NCI-H2171 treated with DMSO at 0.1 percent for 48 hours (cell line): ENCODE results near the gene MAPKAP1.

Experiments used
- DNase-seq: peaks from one replicate; lab custom pipeline; 2025; lab: John Stamatoyannopoulos, UW

Gene MAPKAP1

DNA sequence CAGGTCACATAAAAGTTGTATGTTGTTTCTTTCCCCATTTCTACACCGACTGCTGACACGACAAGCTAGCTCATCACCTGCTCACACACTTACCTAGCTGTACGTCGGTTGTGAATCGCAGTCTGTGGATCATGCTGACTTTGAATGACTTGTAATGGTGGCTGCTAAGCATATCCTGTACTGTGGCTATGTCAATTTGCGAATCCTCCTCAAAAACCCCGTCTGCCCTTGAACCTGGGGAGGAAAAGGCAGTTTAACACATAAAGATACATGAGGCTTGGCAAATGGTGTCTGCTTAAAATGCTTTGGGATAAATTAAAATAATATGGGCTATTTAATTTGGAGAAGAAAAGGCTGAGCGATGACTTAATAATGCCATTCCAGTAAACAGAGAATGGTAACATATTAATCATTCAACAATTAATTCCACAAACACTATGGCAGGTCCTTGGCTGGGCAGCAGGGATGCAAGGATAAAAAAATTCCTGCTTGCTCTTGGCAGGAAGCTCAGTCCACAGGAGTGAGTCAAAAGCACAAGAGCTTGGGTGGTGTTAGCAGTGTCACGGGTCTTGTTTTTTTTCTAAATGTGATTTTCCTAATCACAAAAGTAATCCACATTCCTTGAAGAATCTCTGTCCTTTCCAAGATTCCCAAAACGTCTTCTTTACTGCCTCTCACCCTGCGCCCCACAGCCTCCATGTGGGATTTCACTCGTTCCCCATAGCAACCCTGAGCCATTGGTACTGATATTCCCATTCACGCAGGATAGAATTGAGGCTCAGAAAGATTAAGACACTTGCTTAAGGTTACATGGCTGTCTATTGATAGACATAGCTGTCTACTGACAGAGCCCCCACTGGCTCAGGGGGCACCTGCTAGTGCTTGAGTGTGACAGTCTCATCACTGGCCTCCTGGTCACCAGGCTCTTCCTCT lies 222.4 kb downstream of the MAPKAP1 start:
- DNase-seq = no peak

DNA sequence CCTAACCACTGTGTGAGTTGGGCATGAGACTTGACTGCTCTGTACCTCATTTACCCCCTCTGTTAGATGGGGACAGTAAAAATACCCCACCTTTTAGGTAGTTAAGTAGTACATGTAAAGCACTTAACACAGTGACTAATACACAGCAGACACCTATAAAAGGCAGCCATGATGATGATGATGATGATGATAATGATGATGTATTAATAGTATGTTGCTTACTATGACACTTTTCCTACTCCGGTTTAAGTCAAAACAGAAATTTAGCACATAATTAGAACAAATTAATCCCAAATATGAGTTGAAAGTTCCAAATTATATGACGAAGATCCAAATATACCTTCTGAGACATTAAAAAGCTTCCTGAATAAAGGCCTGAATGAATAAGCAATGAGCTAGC lies 223.3 kb downstream of the MAPKAP1 start:
- DNase-seq = no peak

DNA sequence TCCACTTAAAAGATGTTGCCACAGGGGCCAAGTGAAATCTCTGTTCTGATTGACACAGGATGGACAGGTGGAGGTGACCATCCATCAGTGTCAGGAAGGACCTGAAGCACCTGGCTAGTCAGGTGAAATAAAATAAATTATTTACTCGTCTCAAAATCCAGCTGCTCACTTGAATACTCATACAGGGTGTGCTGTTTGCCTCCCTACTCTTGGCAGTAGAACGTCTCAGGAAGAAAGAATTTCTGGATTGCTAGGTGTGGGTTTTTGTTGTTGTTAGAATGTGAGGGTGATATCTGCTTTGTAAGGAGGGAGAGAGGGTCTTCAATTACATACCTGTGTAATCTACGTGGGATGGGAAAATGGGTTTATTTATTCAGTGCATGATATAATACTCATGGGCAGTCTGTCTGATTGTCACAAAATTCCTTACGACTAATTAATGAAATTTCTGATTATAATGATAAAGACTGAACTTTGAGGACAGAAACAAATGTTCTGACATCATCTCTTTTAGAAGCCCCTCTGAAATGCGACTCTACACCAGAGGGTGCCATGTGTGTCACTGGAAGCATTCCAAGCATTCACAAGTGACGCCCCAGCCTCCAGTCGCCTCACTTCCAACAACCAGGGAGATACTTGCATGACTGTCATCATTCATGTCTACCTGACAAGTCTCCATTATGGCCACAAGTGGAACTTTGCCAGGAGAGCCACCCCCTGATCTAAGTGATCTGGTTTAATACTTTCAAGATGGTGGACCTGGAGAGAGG lies 227.0 kb downstream of the MAPKAP1 start:
- DNase-seq = no peak

DNA sequence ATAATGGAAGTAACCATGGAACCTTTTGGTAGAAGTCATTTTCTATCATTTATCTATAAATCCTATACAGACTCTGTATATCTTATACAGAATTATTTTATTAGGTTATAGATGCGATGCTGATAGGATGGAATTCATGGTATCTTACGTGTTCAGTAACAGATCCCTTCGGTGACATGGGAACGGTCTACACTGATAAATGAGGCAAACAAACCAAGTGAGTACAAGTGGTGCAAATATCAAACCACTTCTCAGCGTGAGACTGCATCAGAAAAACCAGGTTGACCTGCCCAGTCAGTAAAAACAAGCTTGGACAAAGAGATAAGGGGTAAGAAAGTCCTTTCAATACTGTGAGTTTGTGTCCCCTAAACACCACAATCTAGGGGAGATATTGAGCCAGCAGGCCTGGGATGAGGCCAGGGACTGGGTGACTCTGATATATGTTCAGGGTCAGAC lies 229.9 kb downstream of the MAPKAP1 start:
- no peak for DNase-seq

DNA sequence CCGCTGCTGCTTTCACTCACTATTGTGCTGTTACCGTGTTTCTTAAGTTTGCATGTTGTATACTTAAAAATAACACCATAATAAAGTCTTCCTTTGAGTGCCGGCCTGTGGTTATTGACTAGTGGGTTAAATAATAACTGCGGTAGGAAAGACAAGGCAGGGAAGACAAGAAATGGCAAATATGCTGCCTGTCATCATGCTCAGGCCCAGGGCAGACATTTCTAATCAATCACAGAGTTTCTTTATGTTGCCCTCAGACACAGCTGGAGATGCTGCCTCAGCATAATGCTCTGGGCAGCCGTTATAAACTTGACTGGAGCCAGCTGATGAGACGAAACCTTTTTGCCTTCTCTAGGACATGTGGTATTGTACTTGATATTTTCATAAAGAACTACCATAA lies 230.4 kb downstream of the MAPKAP1 start:
- no peak for DNase-seq

DNA sequence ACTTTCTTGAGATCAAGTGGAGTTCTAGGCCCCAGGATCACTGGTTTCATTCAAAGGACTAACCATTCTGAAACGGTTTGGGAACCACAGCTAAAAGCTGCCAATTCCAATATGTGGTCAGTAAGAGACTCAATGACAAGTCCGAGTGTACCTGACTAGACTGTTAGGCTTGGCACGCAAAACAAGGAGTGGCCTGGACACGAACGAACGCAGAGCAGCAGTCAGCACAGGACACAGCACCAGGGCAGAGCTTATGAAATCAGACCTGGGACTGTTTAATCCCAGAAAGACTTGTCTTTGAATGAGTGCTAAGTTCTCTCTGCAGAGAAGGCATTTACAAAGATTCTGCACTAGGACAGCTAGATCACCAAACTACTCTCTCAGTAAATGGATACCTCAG lies 231.6 kb downstream of the MAPKAP1 start:
- DNase-seq = no peak

DNA sequence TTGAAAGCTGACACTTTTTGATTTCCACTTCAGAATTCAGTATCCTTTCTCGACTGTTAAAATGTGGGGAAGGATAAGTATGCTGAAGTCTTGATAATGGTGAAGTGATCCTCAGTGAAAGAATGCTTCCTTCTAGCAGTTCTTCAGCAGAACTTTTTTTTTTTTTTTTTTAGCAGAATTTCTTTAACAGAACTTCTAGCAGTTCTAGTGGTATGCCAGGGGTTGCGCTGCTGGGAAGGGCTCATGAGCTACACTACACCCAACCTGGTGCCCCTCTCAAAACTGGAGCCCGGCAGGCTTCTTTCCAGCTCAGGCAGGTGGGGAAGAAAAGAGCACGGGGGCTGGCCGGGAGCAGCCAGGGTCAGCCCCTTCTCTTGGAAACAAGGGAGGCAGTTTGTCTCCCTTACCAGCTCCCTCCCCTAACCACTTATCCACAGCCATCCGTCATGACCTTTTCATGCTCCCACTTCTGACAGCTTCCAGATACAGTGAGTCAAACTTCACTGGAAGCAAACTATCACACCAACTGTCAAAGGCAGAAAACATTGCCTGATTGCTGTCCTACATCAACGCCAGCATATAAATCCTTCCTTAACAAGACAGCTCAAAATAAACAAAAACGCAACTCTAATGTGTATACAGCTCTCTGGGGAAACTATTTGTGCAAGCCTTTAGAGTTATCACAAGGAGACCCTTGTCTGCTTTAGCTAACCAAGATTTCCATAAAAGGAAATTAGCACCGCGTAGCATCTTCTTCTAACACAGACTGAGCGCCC lies 233.9 kb downstream of the MAPKAP1 start:
- DNase-seq = no peak

DNA sequence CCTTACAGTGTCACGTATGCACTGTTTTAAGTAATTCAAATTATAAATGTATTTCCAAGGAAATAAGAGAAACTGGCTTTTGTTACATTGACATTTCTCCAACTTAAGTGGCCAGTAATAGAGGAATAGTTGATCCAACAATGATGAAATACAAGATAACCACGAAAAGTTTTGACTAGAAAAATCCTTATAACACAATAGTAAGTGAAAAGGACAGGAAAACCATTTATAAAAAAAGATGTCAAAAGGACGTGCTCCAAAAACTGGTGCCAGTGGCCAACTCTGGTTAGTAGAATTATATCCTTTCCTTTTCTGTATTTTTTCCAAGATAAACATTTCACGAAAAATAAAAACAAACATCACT lies 234.5 kb downstream of the MAPKAP1 start:
- DNase-seq = no peak

DNA sequence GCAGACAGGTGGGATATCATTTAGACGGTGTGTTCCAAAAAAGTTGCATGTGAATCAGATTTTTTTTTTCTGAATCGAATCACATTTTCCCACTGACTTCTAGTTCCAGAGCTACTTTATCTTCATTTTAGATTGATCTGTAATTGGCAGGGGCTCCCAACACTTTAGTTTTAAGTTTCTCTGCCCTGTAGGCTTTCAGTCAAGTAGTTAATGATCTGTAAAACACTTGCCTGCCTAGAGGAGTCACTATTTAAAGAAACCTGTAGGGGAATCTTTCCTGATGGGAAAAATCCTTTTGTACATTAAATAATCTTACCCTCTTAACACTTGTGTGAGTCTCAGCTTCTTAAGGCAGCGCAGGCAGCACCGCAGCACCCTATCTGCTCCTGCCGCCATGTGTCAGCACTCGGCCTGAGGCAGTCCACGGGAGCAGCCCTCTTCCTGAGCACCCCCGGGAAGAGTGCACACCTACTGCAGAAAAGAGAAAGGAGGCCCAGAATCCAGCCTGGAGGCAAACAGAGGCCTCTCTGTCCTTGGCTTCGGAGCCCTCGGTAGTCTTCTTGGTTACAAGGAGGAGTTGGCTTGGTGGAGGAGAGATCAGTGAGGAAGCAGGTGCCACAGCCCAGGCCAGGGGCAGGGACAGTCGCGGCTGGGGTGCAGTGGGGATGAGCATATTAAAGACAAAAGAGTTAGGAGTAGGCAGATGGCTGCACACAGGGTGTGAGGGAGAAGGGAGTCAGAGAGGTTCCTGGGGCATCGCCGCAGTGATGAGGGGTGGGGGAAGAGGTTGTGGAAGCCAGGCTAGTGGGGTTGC lies 236.0 kb downstream of the MAPKAP1 start:
- no peak for DNase-seq

DNA sequence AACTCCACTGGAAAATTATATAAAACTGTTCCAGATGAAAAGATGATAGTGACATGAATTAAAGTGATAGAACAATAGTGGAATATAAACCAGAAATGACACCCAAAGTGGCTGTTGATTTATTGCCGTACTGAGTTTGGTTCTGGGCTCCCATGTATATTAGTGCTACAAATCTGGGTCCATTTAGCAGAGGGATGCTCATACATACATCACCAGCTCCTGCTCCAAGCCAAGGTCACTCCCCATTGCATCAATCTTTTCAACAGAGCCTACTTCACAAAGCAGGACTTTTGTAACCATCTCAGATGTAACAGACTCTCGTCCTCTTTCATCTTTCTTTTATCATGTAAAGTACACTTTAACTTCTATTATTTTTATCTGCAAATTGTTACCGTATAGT lies 236.8 kb downstream of the MAPKAP1 start:
- no peak for DNase-seq

DNA sequence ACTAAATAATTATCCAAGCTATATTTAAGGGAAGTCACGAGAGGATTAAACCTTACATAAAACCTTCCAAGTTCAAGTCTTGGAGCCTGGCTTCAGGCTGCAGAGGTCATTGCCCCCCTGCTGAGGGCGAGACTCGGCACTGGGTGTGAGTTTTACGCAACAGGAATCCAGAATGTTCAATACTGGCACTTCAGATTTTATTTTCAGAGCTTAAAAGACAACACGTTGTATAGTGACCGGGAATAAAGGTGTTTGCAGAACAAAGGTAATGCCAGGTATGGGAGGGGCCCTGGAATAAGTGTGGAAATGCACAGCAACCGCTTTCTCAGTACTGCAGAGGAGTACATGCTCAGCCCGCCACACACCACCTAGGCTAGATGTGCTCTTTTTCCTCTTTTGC lies 238.4 kb downstream of the MAPKAP1 start:
- DNase-seq = no peak

DNA sequence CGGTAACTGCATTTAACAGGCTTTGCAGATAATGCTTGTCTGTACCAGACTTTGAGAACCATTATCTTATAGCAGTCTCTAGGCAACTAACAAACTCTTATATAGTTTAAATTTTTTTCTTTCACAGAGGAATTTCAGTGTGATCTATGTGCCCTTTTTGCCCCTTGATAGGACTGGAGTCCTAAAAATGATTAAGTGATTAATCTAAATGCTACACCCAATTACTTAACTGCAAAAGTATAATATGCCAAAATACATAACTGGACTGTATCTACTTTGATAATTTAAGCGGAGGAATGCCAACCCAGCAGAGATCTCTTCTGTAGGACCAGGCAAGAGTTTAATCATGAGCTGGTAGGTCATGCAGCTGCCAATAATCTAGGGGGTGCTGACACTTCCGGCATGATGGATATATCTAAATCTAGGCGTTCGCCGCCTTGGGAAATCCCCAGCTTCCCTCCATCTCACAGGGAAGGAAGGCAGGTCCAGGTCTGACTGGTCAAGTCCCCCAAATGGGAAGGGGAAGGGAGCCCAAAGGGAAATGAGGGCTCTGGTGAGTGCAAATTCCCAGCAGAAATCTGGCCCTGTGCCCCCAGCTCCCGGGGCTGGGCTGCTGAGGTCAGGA lies 239.8 kb downstream of the MAPKAP1 start:
- DNase-seq = no peak

DNA sequence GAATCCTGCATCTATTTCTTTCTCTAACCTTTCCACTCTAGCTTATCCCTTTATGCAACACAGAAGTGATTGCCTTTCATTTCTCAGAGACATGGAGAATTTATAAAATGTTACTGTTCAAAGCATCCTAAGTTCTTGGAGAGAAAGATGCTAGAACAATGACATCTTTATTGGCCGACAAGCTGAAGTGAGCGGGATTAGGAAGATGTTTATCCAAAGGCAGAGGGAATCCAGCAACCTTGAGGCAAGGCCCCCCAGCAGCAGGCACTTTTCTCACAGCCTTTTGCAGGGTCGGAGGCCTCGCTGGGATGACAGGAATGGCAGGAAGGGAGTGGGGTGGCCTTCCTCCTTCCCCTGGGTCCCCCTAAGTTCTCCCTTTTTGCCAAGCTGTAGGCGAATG lies 240.6 kb downstream of the MAPKAP1 start:
- DNase-seq = no peak

DNA sequence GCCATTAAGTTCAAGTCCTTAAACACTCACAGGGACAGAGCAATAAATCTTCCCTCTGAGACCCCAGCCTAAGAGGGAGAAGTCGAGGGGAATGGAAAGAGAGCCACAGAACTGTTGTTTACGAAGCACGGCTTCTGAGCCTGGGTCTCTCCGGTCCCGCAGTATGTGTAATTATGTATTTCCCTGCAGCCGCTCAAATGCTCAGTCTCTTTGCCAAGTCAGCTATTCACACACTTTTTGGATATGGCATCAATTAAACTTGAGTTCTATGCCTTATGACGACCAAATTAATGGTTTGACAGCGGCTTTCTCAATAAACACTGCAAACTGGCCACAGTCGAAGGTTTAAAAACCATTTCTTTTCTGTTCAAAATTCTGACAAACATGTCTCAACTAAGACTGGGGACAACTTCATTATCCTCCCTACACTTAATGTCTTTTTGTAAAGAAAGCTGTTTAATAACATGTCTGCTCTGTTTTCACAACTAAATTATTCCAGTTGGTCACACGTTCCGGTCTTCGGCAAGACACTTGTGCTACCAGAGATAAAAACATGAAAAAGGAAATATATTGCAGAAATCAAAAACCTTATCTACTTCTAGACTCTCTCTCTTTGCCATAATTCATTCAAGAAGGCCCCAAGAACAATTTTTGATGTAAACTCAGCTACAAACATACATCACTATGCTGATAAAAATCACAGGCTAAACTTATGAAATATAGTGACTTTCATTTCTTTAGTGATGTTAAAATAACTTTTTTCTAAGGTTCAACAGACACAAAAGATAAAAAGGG lies 242.2 kb downstream of the MAPKAP1 start:
- DNase-seq = no peak

DNA sequence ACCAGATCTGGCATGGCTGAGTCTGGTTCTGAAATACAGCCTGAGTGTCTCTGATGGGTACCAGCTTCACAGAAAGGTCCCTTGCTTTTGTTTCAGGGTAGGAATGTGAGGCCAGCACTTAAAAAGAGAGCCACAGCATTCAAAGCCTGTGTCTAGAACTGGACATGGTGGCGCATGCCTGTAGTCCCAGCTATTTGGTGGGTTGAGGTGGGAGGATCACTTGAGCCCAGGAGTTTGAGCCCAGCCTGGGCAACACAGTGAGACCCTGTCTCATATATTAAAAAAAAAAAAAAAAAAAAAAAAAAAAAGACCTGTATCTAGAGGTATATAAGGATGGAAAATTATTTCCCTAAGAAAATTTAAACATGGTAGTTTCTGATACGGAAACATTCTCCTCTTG lies 243.1 kb downstream of the MAPKAP1 start:
- no peak for DNase-seq

DNA sequence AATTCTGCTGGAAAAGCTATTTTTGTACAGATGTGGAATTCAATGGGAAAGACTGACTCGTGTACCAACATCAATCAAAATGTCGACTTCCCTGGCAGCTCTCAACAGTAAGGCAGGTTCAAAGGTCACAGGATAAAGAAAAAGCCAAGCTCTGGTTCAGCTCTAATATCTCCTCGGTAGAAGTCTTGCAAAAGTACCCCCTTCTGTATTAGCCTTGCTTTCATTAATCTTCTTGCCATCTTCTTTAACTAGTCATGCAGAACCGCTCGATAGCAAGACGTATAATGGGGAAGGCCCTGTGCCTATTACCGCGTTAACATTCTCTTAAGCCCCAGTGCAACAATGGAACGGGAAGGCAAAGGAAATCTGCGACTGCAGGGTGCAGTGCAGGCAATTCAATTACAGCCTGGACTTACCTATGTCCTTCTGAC lies 244.1 kb downstream of the MAPKAP1 start:
- DNase-seq = no peak

DNA sequence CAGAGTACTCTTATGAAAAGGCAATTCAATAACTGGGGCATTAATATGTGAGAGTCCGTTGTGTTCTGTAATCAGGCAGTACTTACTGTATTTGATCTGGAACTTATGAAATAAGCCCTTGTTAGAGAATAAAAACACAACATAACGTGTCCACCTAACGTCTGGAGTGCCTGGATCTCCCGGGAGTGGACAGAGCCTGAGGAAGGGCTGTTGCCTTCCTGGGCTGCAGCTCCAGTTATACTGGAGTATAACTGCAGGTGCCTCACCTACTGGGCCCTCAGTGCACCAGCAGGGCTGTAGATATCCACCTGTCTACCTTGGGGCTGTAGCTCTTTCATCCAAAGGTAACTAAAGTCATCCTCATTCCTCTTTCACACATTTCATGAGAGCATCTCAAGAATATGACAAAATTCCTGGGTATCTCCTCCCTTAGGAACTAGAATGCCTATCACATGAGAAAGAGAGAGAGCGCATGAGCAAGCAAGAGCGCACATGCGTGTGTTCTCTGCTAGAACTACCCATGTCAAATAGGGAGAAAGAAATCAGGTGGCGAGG lies 245.3 kb downstream of the MAPKAP1 start:
- DNase-seq = no peak

DNA sequence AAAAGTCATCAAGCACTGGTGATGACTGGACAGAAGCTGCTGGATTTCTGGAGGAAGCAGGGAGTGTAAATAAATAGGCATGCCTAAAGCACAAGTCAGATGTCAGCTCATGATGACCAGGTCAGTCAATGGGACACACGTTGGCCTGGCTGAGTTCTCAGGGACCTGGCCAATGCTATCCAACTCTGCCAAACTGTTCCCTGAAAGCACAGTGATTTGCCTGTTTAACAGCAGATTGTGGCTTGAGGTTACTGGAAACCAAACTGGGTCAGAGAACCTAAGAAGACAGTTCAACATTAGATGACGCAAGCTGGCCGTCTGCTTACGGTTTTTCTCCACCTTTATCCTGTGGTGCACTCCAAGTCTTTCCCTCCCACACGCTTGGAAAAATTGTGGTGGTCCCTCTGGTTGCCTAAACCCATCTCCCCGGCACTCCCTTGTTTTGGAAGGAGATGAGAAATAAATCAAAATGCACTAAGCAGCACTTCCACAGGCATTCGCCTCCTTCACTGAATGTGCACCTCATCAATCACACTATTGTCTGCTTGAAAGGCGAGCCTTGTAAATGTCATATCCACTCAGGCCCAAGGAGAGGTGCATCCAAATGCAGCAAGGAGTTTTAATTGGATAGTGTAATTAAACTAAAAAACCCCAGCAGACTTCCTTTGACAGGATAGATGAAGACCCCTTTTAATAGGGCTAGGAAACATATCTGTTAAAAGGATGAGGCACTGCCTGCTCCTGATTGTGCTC lies 245.9 kb downstream of the MAPKAP1 start:
- no peak for DNase-seq

DNA sequence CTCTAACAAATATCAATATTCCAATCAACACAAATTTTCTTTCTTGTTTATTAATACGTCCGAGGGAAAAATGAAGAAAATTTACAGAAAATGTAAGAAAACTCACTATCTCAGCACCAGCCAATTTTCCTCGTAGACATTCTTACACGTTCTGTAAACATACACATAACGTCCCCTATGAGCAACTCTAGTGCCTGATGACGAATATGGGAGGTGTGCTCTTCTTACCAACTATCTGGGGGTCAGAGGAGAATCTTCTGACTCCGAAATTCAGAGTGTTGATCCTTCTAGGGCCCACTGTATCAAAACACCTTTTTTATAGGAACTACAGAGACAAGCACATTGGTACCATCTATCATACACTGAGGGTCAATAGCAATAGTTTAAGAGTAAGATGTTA lies 246.7 kb downstream of the MAPKAP1 start:
- no peak for DNase-seq
